Loucy (cell line): ENCODE results near the gene SKIC8.

Experiments used
- H2AFZ ChIP-seq: fragments of 200-600 bp; sonication (generic); 2 replicates; pipeline ENCODE4 v1.6.0; 2016; ENCODE audit warnings: antibody characterized with exemption, mild to moderate bottlenecking, low read length, moderate library complexity
- H3F3A ChIP-seq: fragments of 200-600 bp; 2 replicates; pipeline ENCODE4 v1.6.0; 2016; ENCODE audit warnings: antibody characterized with exemption, low read depth, mild to moderate bottlenecking
- H3K27me3 ChIP-seq: fragments of 200-600 bp; sonication (generic); 2 replicates; pipeline ENCODE4 v1.6.1; 2014; ENCODE audit warnings: low read length, mild to moderate bottlenecking; ENCODE audit not compliant: insufficient read depth, poor library complexity, severe bottlenecking
- H3K36me3 ChIP-seq: fragments of 200-600 bp; sonication (generic); 2 replicates; pipeline ENCODE4 v1.6.1; 2016; ENCODE audit warnings: low read length; ENCODE audit not compliant: insufficient read depth
- H3K4me1 ChIP-seq: fragments of 200-600 bp; sonication (generic); 2 replicates; pipeline ENCODE4 v1.5.1; 2014; ENCODE audit warnings: low read length, mild to moderate bottlenecking; ENCODE audit not compliant: insufficient read depth, poor library complexity, severe bottlenecking
- H3K4me2 ChIP-seq: fragments of 200-600 bp; sonication (generic); 2 replicates; pipeline ENCODE4 v1.6.0; 2014; ENCODE audit warnings: antibody characterized with exemption, low read length, low read depth, mild to moderate bottlenecking; ENCODE audit not compliant: poor library complexity, severe bottlenecking
- H3K4me3 ChIP-seq: fragments of 200-600 bp; sonication (generic); 2 replicates; pipeline ENCODE4 v1.5.1; 2014; ENCODE audit warnings: low read length, mild to moderate bottlenecking, mixed read lengths; ENCODE audit not compliant: poor library complexity, severe bottlenecking
- H3K79me2 ChIP-seq: fragments of 200-600 bp; sonication (generic); 2 replicates; pipeline ENCODE4 v1.6.1; 2014; ENCODE audit warnings: low read length; ENCODE audit not compliant: insufficient read depth
- H3K9ac ChIP-seq: fragments of 200-600 bp; sonication (generic); 2 replicates; pipeline ENCODE4 v1.6.0; 2014; ENCODE audit warnings: mild to moderate bottlenecking, low read depth, low read length, moderate library complexity; ENCODE audit not compliant: poor library complexity, severe bottlenecking
- H3K9me2 ChIP-seq: fragments of 200-600 bp; sonication (generic); replicated peaks from 2 replicates; pipeline ENCODE4 v1.6.1; 2016; ENCODE audit warnings: low read depth, low read length, mixed read lengths
- H3K9me3 ChIP-seq: fragments of 200-600 bp; sonication (generic); 2 replicates; pipeline ENCODE4 v1.6.1; 2014; ENCODE audit warnings: mild to moderate bottlenecking, antibody characterized with exemption, low read length, low read depth; ENCODE audit not compliant: insufficient read depth
- H4K20me1 ChIP-seq: fragments of 200-600 bp; sonication (generic); 2 replicates; pipeline ENCODE4 v1.6.0; 2014; ENCODE audit warnings: antibody characterized with exemption, low read length, mild to moderate bottlenecking; ENCODE audit not compliant: insufficient read depth, poor library complexity, severe bottlenecking
- CTCF ChIP-seq: fragments of 200-600 bp; sonication (generic); conservative IDR thresholded peaks from 2 replicates; pipeline ENCODE4 v1.5.1; 2014; ENCODE audit warnings: mild to moderate bottlenecking, antibody characterized with exemption, low read length
- EZH2phosphoT487 ChIP-seq: fragments of 200-600 bp; IDR thresholded peaks from 2 replicates; pipeline ENCODE4 v1.6.1; 2018; ENCODE audit warnings: antibody characterized with exemption, mild to moderate bottlenecking, moderate library complexity, borderline replicate concordance

Gene SKIC8

GRCh38 chr15:78321786-78322185, 22.4 kb upstream of the SKIC8 start:
- no peak overlapping the region for H3K9ac ChIP-seq
- H3K36me3 ChIP-seq, result no peaks in the 10 kb centered on the region
- no peaks in the 10 kb centered on the region for H3K9me2 ChIP-seq
- H3K79me2 ChIP-seq, result no peaks in the 10 kb centered on the region
- no peak overlapping the region for H2AFZ ChIP-seq
- no peaks in the 10 kb centered on the region for H3K27me3 ChIP-seq
- no peak for TF ChIP-seq CTCF
- TF ChIP-seq EZH2phosphoT487, result no peak
- no peaks in the 10 kb centered on the region for H3K4me1 ChIP-seq
- H4K20me1 ChIP-seq, result no peaks in the 10 kb centered on the region
- no peaks in the 10 kb centered on the region for H3K9me3 ChIP-seq
- no peaks in the 10 kb centered on the region for H3F3A ChIP-seq
- no peak overlapping the region for H3K4me2 ChIP-seq
- no peak overlapping the region for H3K4me3 ChIP-seq

- no peaks in the 10 kb centered on the region for H3K4me1 ChIP-seq
- no peaks in the 10 kb centered on the region for H3K9me2 ChIP-seq
- H3K9me3 ChIP-seq, result no peaks in the 10 kb centered on the region
- H3K36me3 ChIP-seq, result no peaks in the 10 kb centered on the region
- H4K20me1 ChIP-seq, result no peaks in the 10 kb centered on the region
- no peak overlapping the region for H3K4me2 ChIP-seq
- H2AFZ ChIP-seq, result no peak overlapping the region
- H3K79me2 ChIP-seq, result no peaks in the 10 kb centered on the region
- H3K27me3 ChIP-seq, result no peaks in the 10 kb centered on the region
- no peak for TF ChIP-seq CTCF
- TF ChIP-seq EZH2phosphoT487, result no peak
- no peak overlapping the region for H3K9ac ChIP-seq
- H3K4me3 ChIP-seq, result no peak overlapping the region
- H3F3A ChIP-seq, result no peaks in the 10 kb centered on the region
These were observed 21.7 kb upstream of the SKIC8 start for GRCh38 chr15:78321041-78321570.

GRCh38 chr15:78320183-78320582, 20.8 kb upstream of the SKIC8 start:
- Histone ChIP-seq H3K9me3 (no peaks in the 10 kb centered on the region), H3K9me2 (no peaks in the 10 kb centered on the region), H3K4me2 (no peak overlapping the region), H3F3A (no peaks in the 10 kb centered on the region), H2AFZ (no peak overlapping the region), H3K79me2 (no peaks in the 10 kb centered on the region), H4K20me1 (no peaks in the 10 kb centered on the region), H3K4me1 (no peaks in the 10 kb centered on the region), H3K36me3 (no peaks in the 10 kb centered on the region), H3K9ac (no peak overlapping the region), H3K4me3 (no peak overlapping the region), H3K27me3 (no peaks in the 10 kb centered on the region)
- TF ChIP-seq EZH2phosphoT487, result no peak
- no peak for TF ChIP-seq CTCF
